GM12872 (cell line): ENCODE measurements around the gene YAP1.

Experiments used
- TF ChIP-seq, protein P1 (sequence below): IDR thresholded peaks from 3 replicates; pipeline ENCODE4 v1.5.1; 2011; ENCODE audit warnings: low read depth, mild to moderate bottlenecking, low read length, moderate library complexity; ENCODE audit not compliant: insufficient read depth

Gene YAP1

DNA sequence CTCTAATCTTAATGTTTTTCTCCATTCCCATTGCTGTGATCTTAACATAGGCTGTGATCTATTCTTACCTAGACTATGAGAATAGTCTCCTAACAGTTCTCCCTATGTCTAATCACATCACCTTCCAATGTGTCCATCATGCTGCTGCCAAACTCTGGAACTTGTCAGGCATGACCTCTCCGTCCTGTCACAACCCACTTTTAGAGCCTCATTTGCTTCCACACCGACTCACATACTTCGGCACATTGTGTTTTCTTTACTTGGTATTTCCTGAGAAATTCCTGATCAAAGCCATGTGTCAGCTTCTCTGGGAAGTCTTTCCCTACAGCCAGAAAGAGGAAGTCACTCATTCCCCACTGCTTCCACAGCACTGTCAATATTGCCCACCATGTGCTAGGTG, 166.5 kb downstream of the YAP1 start:
- TF ChIP-seq, protein P1, sequence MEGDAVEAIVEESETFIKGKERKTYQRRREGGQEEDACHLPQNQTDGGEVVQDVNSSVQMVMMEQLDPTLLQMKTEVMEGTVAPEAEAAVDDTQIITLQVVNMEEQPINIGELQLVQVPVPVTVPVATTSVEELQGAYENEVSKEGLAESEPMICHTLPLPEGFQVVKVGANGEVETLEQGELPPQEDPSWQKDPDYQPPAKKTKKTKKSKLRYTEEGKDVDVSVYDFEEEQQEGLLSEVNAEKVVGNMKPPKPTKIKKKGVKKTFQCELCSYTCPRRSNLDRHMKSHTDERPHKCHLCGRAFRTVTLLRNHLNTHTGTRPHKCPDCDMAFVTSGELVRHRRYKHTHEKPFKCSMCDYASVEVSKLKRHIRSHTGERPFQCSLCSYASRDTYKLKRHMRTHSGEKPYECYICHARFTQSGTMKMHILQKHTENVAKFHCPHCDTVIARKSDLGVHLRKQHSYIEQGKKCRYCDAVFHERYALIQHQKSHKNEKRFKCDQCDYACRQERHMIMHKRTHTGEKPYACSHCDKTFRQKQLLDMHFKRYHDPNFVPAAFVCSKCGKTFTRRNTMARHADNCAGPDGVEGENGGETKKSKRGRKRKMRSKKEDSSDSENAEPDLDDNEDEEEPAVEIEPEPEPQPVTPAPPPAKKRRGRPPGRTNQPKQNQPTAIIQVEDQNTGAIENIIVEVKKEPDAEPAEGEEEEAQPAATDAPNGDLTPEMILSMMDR: no peak

DNA sequence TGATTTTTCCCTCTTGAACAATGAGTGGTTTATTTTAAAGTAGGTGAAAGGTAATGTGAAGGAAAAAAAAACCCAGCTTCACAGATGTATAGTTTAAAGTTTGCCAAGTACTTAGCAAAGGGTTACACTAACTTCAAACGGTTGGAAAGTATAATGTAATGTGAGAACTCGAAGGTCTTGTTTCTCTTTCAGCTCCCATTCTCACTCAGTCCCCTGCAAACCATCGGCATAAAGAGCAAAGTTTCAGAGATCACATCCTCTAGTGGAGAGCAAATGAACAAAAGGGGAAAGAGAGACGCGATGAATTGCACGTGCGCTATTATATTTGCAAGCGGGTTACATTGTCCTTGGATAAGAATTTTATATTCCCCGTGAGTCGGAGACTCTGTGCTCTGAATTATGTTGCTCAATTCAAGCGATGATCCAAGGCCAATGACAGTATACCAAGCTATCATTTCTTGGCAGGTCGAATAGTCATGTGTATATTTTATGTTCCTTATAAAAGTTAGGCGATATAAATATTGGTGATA, 169.5 kb downstream of the YAP1 start:
- TF ChIP-seq, protein P1: no peak

DNA sequence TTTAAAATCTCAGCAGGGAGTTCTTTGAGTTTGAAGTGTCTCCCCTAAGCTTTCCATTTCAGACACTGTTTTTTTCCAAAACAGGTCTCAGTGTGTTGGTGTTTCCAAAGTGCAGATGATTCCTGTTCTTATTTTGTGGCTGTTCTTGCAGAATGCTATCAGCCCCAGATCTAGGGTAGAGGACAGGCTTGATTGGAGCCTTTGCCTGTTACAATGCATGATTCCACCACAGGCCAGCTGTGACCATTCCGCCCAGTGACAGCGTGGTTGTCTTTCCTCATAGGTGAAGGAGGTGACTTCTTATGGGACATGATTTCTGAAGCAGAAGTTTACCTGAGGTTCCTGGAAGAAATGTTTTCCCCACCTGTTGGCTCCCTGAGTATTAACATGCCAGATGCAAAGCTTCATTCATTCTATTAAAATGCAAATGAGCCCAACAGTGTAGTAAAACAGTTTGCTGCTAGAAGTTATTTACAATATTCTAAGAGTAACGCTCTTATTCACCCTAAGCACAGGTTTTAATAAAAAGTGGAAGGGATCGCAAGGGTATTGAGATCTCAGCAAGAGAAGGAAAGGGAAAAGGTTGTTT, 170.1 kb downstream of the YAP1 start:
- TF ChIP-seq, protein P1: no peak
